PC-9 (cell line): ENCODE results near the gene SFI1. TPM values are rescaled to one million over a fixed set of nuclear protein-coding genes. Genes with fewer than 3 reads are reported as not detected.

Experiments
- BruUV-seq: library from RNA; stranded (reverse); fragments of 400-500 nt; replicated peaks from 2 replicates; lab custom pipeline; 2021; lab: Mats Ljungman, UMichigan
- CTCF ChIA-PET: fragments of 300-600 bp; sonication (Branson Sonifier 250); formaldehyde crosslinking; loops from one replicate; lab custom pipeline; 2022; ENCODE audit warnings: antibody characterized with exemption; lab: Charles Lee
- POLR2A ChIA-PET: fragments of 300-600 bp; sonication (Branson Sonifier 250); formaldehyde crosslinking; loops from one replicate; lab custom pipeline; 2022; ENCODE audit warnings: antibody characterized with exemption; ENCODE audit not compliant: unreplicated experiment; lab: Charles Lee
- DNase-seq, 2 experiments: peaks; one replicate each; pipeline versions ENCODE4 v3.0.0 to v3.0.0-alpha.2; 2015 to 2022; ENCODE audit warnings: mixed read lengths in 1 of 2
- H2AFZ ChIP-seq: fragments of 200-600 bp; sonication (generic); 2 replicates; pipeline ENCODE4 v1.8.1; 2017; ENCODE audit warnings: antibody characterized with exemption
- H3F3A ChIP-seq: fragments of 200-600 bp; sonication (generic); 2 replicates; pipeline ENCODE4 v1.8.1; 2017; ENCODE audit warnings: antibody characterized with exemption, mild to moderate bottlenecking, low read depth; ENCODE audit not compliant: insufficient read depth
- H3K27ac ChIP-seq: fragments of 200-600 bp; sonication (generic); 2 replicates; pipeline ENCODE4 v1.6.1; 2016; ENCODE audit warnings: mixed run types
- H3K27me3 ChIP-seq: fragments of 200-600 bp; sonication (generic); 2 replicates; pipeline ENCODE4 v1.6.1; 2016; ENCODE audit warnings: low read depth, mixed run types; ENCODE audit not compliant: insufficient read depth
- H3K36me3 ChIP-seq: fragments of 200-600 bp; sonication (generic); 2 replicates; pipeline ENCODE4 v1.6.1; 2016; ENCODE audit warnings: low read depth, mixed run types
- H3K4me1 ChIP-seq: fragments of 200-600 bp; sonication (generic); replicated peaks from 2 replicates; pipeline ENCODE4 v1.6.1; 2016; ENCODE audit warnings: mixed run types; ENCODE audit not compliant: insufficient read depth
- H3K4me2 ChIP-seq: fragments of 200-600 bp; sonication (generic); 2 replicates; pipeline ENCODE4 v1.6.1; 2017; ENCODE audit warnings: mixed run types
- H3K4me3 ChIP-seq: fragments of 200-600 bp; sonication (generic); 2 replicates; pipeline ENCODE4 v1.6.1; 2016; ENCODE audit warnings: mixed run types
- H3K79me2 ChIP-seq: fragments of 200-600 bp; sonication (generic); 2 replicates; pipeline ENCODE4 v1.6.1; 2017; ENCODE audit warnings: low read depth, mixed run types
- H3K9me2 ChIP-seq: fragments of 200-600 bp; sonication (generic); 2 replicates; pipeline ENCODE4 v1.8.1; 2017; ENCODE audit warnings: mild to moderate bottlenecking; ENCODE audit not compliant: insufficient read depth
- H3K9me3 ChIP-seq: fragments of 200-600 bp; sonication (generic); 2 replicates; pipeline ENCODE4 v1.8.1; 2016; ENCODE audit warnings: low read depth; ENCODE audit not compliant: insufficient read depth
- H4K20me1 ChIP-seq: fragments of 200-600 bp; sonication (generic); 2 replicates; pipeline ENCODE4 v1.8.1; 2017; ENCODE audit not compliant: insufficient read depth
- CTCF ChIP-seq: fragments of 200-600 bp; sonication (generic); conservative IDR thresholded peaks from 2 replicates; pipeline ENCODE4 v1.6.1; 2017; ENCODE audit warnings: mixed run types, antibody characterized with exemption, mild to moderate bottlenecking, moderate library complexity
- EZH2 ChIP-seq: fragments of 200-600 bp; sonication (generic); IDR thresholded peaks from 2 replicates; pipeline ENCODE4 v1.8.0; 2017; ENCODE audit warnings: antibody characterized with exemption, low read depth
- intact Hi-C: fragments of 100-400 bp; cut with micrococcal nuclease; formaldehyde crosslinking; loops from one replicate; pipeline ENCODE4 v1.10.0; 2022; ENCODE audit not compliant: unreplicated experiment
- total RNA-seq: library from RNA; stranded (reverse); gene quantifications from 2 replicates; pipeline ENCODE4 v1.2.3, GENCODE V29; 2021

Gene SFI1
- total RNA-seq, 1 experiment from 2014 or later = 57.9 TPM

GRCh38 chr22:31602259-31602952 lies 106.1 kb downstream of the SFI1 start:
- H2AFZ ChIP-seq = no peak overlapping the region
- peaks cover 19% of the 10 kb centered on the region for H3K4me1 ChIP-seq
- H3K4me2 ChIP-seq = peak overlapping the region; percentile 12; the same call in 1 of the 2 replicates
- TF ChIP-seq EZH2 (no peak), CTCF (no peak)
- H4K20me1 ChIP-seq = no peaks in the 10 kb centered on the region
- peak; percentile 73 to 90 for DNase-seq
- intact Hi-C loops = loop anchor here (1.0 to 5.0 kb wide), 3 partner anchors 16 to 60 kb away; partner anchors contain the start of gene PISD
- peak overlapping the region; percentile 30 for H3K27ac ChIP-seq
- POLR2A ChIA-PET = interaction anchor here (0.6 to 0.7 kb wide), 3 partner anchors 18 to 394 kb away, joined by 3 to 18 read pairs (median 3); partner anchors contain the start of gene DRG1
- H3K4me3 ChIP-seq = no peak overlapping the region
- no peaks in the 10 kb centered on the region for H3K9me2 ChIP-seq
- peaks cover 20% of the 10 kb centered on the region for H3F3A ChIP-seq
- CTCF ChIA-PET = no interaction called here
- H3K36me3 ChIP-seq = no peaks in the 10 kb centered on the region
- no peaks in the 10 kb centered on the region for H3K79me2 ChIP-seq
- no peaks in the 10 kb centered on the region for H3K9me3 ChIP-seq
- no peaks in the 10 kb centered on the region for H3K27me3 ChIP-seq
- BruUV-seq = no TSS peak

GRCh38 chr22:31603081-31603525 lies 106.8 kb downstream of the SFI1 start:
- Histone ChIP-seq H4K20me1 (no peaks in the 10 kb centered on the region), H3K27ac (peak overlapping the region; percentile 30), H3K36me3 (no peaks in the 10 kb centered on the region), H3F3A (peaks cover 20% of the 10 kb centered on the region), H2AFZ (no peak overlapping the region), H3K27me3 (no peaks in the 10 kb centered on the region), H3K4me2 (no peak overlapping the region), H3K79me2 (no peaks in the 10 kb centered on the region), H3K9me3 (no peaks in the 10 kb centered on the region), H3K9me2 (no peaks in the 10 kb centered on the region), H3K4me1 (peaks cover 19% of the 10 kb centered on the region), H3K4me3 (no peak overlapping the region)
- ChIA-PET POLR2A (interaction anchor here (0.7 kb wide), 1 partner anchor 18 kb away, joined by 3 read pairs; no protein-coding TSS in a partner anchor), CTCF (no interaction called here)
- no peak for TF ChIP-seq EZH2
- TF ChIP-seq CTCF = no peak
- no peak for DNase-seq
- intact Hi-C loops = loop anchor here (5.0 kb wide), 2 partner anchors 41 to 59 kb away; partner anchors contain the start of gene PISD
- BruUV-seq = no TSS peak

- DNase-seq = no peak
- intact Hi-C loops = loop anchor here (5.0 kb wide), 2 partner anchors 41 to 59 kb away; partner anchors contain the start of gene PISD
- H3K36me3 ChIP-seq = no peaks in the 10 kb centered on the region
- no peaks in the 10 kb centered on the region for H3K9me2 ChIP-seq
- no peaks in the 10 kb centered on the region for H3K27me3 ChIP-seq
- H3K4me3 ChIP-seq = no peak overlapping the region
- no peak overlapping the region for H3K4me2 ChIP-seq
- H3F3A ChIP-seq = peaks cover 20% of the 10 kb centered on the region
- no peak overlapping the region for H2AFZ ChIP-seq
- H3K9me3 ChIP-seq = no peaks in the 10 kb centered on the region
- TF ChIP-seq CTCF (no peak), EZH2 (no peak)
- BruUV-seq = no TSS peak
- H3K27ac ChIP-seq = no peak overlapping the region
- POLR2A ChIA-PET = no interaction called here
- no peaks in the 10 kb centered on the region for H4K20me1 ChIP-seq
- CTCF ChIA-PET = no interaction called here
- no peaks in the 10 kb centered on the region for H3K79me2 ChIP-seq
- H3K4me1 ChIP-seq = peaks cover 19% of the 10 kb centered on the region
Measured at GRCh38 chr22:31603574-31603973, 107.2 kb downstream of the SFI1 start.
